HepG2 (cell line): ENCODE data around the gene HMCN2. TPM values are rescaled to one million over a fixed set of nuclear protein-coding genes. Genes with fewer than 3 reads are reported as not detected.

ENCODE experiments used
- DR1 ChIP-seq: sonication (generic); formaldehyde crosslinking; IDR thresholded peaks from 2 replicates; pipeline ENCODE4 v1.8.0; 2021; ENCODE audit warnings: mild to moderate bottlenecking, missing genetic modification reagents, inconsistent platforms
- DRAP1 ChIP-seq: IDR thresholded peaks from 2 replicates; pipeline ENCODE4 v1.6.1; 2016; ENCODE audit warnings: missing genetic modification reagents, missing compliant biosample characterization
- KMT2A ChIP-seq: sonication (generic); formaldehyde crosslinking; IDR thresholded peaks from 2 replicates; pipeline ENCODE4 v1.4.0; 2020; ENCODE audit warnings: missing genetic modification reagents
- MTF2 ChIP-seq: sonication (generic); formaldehyde crosslinking; IDR thresholded peaks from 2 replicates; pipeline ENCODE4 v1.5.0; 2020; ENCODE audit warnings: missing genetic modification reagents, borderline replicate concordance
- SALL1 ChIP-seq: sonication (generic); formaldehyde crosslinking; IDR thresholded peaks from 2 replicates; pipeline ENCODE4 v1.8.0; 2022; ENCODE audit warnings: mild to moderate bottlenecking, missing genetic modification reagents
- SALL2 ChIP-seq: sonication (generic); formaldehyde crosslinking; IDR thresholded peaks from 2 replicates; pipeline ENCODE4 v1.8.1; 2023; ENCODE audit warnings: mild to moderate bottlenecking, missing genetic modification reagents, inconsistent platforms
- SIN3B ChIP-seq: fragments of 150-350 bp; IDR thresholded peaks from 2 replicates; pipeline ENCODE4 v1.6.1; 2014; ENCODE audit warnings: low read length
- TEF ChIP-seq: sonication (generic); formaldehyde crosslinking; IDR thresholded peaks from 2 replicates; pipeline ENCODE4 v1.5.0; 2020; ENCODE audit warnings: missing genetic modification reagents
- ZBTB8A ChIP-seq: sonication (generic); formaldehyde crosslinking; IDR thresholded peaks from 2 replicates; pipeline ENCODE4 v1.4.0; 2020; ENCODE audit warnings: mild to moderate bottlenecking, low read depth, missing genetic modification reagents, borderline replicate concordance
- ZNF224 ChIP-seq: sonication (generic); formaldehyde crosslinking; IDR thresholded peaks from 2 replicates; pipeline ENCODE4 v1.5.0; 2020; ENCODE audit warnings: mild to moderate bottlenecking, missing genetic modification reagents
- ZNF430 ChIP-seq: sonication (generic); formaldehyde crosslinking; IDR thresholded peaks from 2 replicates; pipeline ENCODE4 v1.9.0; 2021; ENCODE audit warnings: mild to moderate bottlenecking, missing genetic modification reagents
- ZNF451 ChIP-seq: sonication (generic); formaldehyde crosslinking; IDR thresholded peaks from 2 replicates; pipeline ENCODE4 v1.5.0; 2020; ENCODE audit warnings: mild to moderate bottlenecking, missing genetic modification reagents
- ZNF550 ChIP-seq: sonication (generic); formaldehyde crosslinking; IDR thresholded peaks from 2 replicates; pipeline ENCODE4 v1.4.0; 2020; ENCODE audit warnings: mild to moderate bottlenecking, missing genetic modification reagents, borderline replicate concordance
- ZNF777 ChIP-seq: sonication (generic); formaldehyde crosslinking; IDR thresholded peaks from 2 replicates; pipeline ENCODE4 v1.4.0; 2020; ENCODE audit warnings: missing genetic modification reagents
- ZNF83 ChIP-seq: sonication (generic); formaldehyde crosslinking; IDR thresholded peaks from 2 replicates; pipeline ENCODE4 v1.4.0; 2020; ENCODE audit warnings: missing genetic modification reagents, mild to moderate bottlenecking, borderline replicate concordance
- polyA plus RNA-seq, 8 experiments: library from polyadenylated mRNA; depleted of rRNA in 3 of 8; stranded (reverse) in 7 of 8; unstranded in 1 of 8; fragments of >200 nt; fragmentation: Illumina TruSeq in 4 of 8; extraction: Trizol in 4 of 8; gene quantifications; 2 replicates each; pipeline versions ENCODE4 v1.2.1 to v1.2.3, GENCODE V29; 2011 to 2016; ENCODE audit warnings: low read depth in 4 of 8, missing spikeins in 1 of 8, mixed read lengths in 1 of 8; ENCODE audit not compliant: insufficient read depth in 1 of 8
- total RNA-seq, 5 experiments: library from RNA; depleted of rRNA; stranded (reverse); fragments of >200 nt; fragmentation: Illumina TruSeq; extraction: Trizol; gene quantifications; 2 replicates each; pipeline ENCODE4 v1.2.3, GENCODE V29; 2016; ENCODE audit warnings: low read depth in 1 of 5
- TF ChIP-seq, protein P1 (sequence below): sonication (generic); formaldehyde crosslinking; IDR thresholded peaks from 2 replicates; pipeline ENCODE4 v1.5.0; 2020; ENCODE audit warnings: mild to moderate bottlenecking, missing genetic modification reagents, moderate library complexity
- TF ChIP-seq, protein P2 (sequence below): IDR thresholded peaks from 2 replicates; pipeline ENCODE4 v1.6.1; 2016; ENCODE audit warnings: low read depth, missing genetic modification reagents, missing compliant biosample characterization
- TF ChIP-seq, protein P3 (sequence below): sonication (generic); formaldehyde crosslinking; IDR thresholded peaks from 2 replicates; pipeline ENCODE4 v1.4.0; 2020; ENCODE audit warnings: low read depth, mild to moderate bottlenecking, missing genetic modification reagents

HMCN2 gene
- total and polyA plus RNA-seq, 2 of the 13 experiments (the other 11 are each of a cell fraction or from before 2014, with no cell fraction given): 0.09 TPM; not detected in 1

GRCh38 chr9:130433168-130433946 is 167.8 kb downstream of the HMCN2 start (continued):
- TF ChIP-seq TEF (CRISPR knock-in tag): no peak
- TF ChIP-seq, protein P1, sequence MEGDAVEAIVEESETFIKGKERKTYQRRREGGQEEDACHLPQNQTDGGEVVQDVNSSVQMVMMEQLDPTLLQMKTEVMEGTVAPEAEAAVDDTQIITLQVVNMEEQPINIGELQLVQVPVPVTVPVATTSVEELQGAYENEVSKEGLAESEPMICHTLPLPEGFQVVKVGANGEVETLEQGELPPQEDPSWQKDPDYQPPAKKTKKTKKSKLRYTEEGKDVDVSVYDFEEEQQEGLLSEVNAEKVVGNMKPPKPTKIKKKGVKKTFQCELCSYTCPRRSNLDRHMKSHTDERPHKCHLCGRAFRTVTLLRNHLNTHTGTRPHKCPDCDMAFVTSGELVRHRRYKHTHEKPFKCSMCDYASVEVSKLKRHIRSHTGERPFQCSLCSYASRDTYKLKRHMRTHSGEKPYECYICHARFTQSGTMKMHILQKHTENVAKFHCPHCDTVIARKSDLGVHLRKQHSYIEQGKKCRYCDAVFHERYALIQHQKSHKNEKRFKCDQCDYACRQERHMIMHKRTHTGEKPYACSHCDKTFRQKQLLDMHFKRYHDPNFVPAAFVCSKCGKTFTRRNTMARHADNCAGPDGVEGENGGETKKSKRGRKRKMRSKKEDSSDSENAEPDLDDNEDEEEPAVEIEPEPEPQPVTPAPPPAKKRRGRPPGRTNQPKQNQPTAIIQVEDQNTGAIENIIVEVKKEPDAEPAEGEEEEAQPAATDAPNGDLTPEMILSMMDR: peak; percentile 67
- TF ChIP-seq ZNF451: peak; percentile 68; the same call in 1 of the 2 replicates
- no peak for TF ChIP-seq ZNF224 (CRISPR knock-in tag)
- TF ChIP-seq ZNF83 (CRISPR knock-in tag): peak; percentile 96
- TF ChIP-seq ZNF777 (CRISPR knock-in tag): peak; percentile 99
- peak; percentile 76; the same call in 1 of the 2 replicates for TF ChIP-seq ZNF430 (CRISPR knock-in tag)
- peak; percentile 57; the same call in 1 of the 2 replicates for TF ChIP-seq SALL2 (CRISPR knock-in tag)
- no peak for TF ChIP-seq SIN3B
- TF ChIP-seq MTF2 (CRISPR knock-in tag): peak; percentile 80; the same call in 1 of the 2 replicates
- TF ChIP-seq SALL1: peak; percentile 62
- TF ChIP-seq, protein P2, sequence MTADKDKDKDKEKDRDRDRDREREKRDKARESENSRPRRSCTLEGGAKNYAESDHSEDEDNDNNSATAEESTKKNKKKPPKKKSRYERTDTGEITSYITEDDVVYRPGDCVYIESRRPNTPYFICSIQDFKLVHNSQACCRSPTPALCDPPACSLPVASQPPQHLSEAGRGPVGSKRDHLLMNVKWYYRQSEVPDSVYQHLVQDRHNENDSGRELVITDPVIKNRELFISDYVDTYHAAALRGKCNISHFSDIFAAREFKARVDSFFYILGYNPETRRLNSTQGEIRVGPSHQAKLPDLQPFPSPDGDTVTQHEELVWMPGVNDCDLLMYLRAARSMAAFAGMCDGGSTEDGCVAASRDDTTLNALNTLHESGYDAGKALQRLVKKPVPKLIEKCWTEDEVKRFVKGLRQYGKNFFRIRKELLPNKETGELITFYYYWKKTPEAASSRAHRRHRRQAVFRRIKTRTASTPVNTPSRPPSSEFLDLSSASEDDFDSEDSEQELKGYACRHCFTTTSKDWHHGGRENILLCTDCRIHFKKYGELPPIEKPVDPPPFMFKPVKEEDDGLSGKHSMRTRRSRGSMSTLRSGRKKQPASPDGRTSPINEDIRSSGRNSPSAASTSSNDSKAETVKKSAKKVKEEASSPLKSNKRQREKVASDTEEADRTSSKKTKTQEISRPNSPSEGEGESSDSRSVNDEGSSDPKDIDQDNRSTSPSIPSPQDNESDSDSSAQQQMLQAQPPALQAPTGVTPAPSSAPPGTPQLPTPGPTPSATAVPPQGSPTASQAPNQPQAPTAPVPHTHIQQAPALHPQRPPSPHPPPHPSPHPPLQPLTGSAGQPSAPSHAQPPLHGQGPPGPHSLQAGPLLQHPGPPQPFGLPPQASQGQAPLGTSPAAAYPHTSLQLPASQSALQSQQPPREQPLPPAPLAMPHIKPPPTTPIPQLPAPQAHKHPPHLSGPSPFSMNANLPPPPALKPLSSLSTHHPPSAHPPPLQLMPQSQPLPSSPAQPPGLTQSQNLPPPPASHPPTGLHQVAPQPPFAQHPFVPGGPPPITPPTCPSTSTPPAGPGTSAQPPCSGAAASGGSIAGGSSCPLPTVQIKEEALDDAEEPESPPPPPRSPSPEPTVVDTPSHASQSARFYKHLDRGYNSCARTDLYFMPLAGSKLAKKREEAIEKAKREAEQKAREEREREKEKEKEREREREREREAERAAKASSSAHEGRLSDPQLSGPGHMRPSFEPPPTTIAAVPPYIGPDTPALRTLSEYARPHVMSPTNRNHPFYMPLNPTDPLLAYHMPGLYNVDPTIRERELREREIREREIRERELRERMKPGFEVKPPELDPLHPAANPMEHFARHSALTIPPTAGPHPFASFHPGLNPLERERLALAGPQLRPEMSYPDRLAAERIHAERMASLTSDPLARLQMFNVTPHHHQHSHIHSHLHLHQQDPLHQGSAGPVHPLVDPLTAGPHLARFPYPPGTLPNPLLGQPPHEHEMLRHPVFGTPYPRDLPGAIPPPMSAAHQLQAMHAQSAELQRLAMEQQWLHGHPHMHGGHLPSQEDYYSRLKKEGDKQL (CRISPR knock-in tag): no peak
- no peak for TF ChIP-seq DRAP1
- TF ChIP-seq, protein P3, sequence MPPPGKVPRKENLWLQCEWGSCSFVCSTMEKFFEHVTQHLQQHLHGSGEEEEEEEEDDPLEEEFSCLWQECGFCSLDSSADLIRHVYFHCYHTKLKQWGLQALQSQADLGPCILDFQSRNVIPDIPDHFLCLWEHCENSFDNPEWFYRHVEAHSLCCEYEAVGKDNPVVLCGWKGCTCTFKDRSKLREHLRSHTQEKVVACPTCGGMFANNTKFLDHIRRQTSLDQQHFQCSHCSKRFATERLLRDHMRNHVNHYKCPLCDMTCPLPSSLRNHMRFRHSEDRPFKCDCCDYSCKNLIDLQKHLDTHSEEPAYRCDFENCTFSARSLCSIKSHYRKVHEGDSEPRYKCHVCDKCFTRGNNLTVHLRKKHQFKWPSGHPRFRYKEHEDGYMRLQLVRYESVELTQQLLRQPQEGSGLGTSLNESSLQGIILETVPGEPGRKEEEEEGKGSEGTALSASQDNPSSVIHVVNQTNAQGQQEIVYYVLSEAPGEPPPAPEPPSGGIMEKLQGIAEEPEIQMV: peak; percentile 86; the same call in 1 of the 2 replicates
- no peak; the same call in 1 of the 2 replicates for TF ChIP-seq DR1 (CRISPR knock-in tag)
- TF ChIP-seq ZNF550 (CRISPR knock-in tag): no peak
- TF ChIP-seq ZBTB8A (CRISPR knock-in tag): no peak
- TF ChIP-seq KMT2A: no peak
